GM18519 (cell line): ENCODE data around the gene CWC22.
"Not testable (repeated sequence)": the region's sequence is repeated elsewhere in the genome, so short reads cannot be mapped to it uniquely, and the experiment has no call there.

ENCODE experiments used
- ATAC-seq: cut with Tn5 transposase; IDR thresholded peaks from one replicate; pipeline ENCODE4 v1.9.1; 2021; ENCODE audit warnings: mild to moderate bottlenecking, moderate library complexity; ENCODE audit not compliant: unreplicated experiment, low FRiP score

CWC22 gene

DNA sequence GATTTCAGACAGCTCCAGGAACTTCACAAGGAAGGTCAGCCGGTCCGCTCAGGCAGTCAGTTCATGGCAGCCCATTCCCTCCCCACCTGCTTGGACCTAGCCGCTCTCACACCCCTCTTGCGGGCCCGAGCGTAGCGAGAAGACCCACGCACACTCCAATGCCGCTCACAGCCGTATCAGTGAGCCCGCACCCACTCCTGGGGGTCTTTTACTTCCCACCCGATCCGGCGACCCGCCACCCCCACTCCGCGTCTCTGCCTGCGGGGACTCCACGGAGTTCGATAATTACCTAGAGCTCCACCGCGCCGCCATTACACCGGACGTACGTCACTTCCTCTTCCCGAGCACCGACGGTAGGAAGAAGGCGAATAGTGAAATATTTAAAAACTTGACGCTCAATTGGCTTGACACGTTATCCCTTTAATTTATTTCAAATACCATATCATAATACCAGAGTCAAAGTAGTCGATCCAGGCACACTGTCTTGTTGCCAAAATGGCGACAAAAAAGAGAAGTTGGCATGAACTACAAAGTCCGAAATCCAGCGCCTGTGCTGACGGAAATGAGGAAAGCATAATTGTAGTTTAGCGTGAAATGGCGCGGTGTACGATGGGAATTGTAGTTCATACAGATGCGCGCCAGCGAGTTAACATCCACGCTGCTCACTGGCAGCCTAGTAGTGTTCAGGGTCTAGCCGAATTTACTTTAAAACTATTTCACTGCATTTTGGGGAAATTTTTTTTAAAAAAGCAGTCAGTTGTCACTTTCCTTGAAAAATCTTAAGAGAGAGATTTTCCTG lies at the start of gene CWC22:
Gene CWC22, minus strand, starts transcription at position 517 of the 799 bp plus-strand sequence. CDS start 13,956 bp downstream, outside the sequence.
- ATAC-seq = peak; percentile 97

DNA sequence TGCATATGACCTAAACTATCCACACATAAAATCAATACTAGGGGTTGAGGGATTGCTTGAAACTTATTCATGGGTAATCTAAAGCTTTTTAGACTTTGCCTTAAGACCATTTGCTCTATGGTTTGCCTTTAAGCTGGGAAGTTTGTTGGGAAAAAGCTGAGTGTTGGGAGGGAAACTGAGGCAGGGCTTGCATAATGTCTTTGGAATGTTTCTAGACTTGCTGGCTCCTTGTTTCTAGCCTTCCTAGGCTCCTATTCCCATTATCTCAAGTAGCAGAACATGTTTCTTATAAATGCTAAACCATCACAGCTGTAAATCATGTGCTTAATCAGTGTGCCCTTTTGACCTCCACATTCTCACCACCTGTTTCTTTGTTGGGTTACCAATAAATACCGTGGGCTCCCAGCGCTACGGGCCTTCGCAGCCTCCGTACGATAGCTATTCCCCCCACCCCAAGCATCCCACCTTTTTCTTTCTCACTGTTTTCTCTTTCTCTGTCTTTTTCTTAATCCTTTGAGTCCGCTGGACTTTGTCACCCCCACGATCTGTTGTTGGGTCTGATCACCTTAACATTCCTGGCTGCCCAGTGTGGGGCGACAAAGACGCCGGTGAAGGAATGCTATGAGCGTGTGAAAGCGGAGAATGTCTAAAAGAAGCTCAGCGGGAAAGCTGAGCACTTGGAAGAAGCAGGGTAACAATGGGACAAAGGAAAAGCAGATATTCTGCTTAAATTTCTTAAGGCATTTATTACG lies 49.4 kb upstream of the CWC22 start:
- ATAC-seq = no peak

DNA sequence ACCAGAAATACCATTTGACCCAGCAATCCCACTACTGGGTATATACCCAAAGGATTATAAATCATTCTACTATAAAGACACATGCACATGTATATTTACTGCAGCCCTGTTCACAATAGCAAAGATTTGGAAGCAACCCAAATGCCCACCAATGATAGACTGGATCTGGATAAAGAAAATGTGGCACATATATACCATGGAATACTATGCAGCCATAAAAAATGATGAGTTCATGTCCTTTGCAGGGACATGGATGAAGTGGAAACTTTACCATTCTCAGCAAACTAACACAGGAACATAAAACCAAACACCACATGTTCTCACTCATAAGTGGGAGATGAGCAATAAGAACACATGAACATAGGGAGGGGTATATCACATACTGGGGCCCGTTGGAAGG lies 47.5 kb upstream of the CWC22 start:
- not testable (repeated sequence) for ATAC-seq

DNA sequence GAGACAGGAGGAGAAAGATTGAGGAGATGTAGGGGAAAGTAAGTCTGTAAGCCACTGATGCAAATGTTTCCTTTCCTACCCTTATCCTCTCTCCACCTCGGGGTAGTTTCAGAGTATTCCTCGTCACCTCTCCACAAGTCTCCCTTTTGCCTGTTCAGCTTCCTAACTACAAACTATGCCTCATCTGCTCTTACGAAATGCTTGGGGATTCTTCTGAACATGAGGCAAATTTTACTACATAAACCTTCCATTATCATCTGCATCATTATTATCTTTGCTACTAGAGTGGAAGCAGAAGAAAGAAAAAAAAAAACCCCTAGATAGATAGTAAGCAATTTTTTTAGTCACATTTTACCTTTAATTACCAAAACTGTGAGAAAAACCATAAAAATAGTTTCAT lies 43.1 kb upstream of the CWC22 start:
- no peak for ATAC-seq

DNA sequence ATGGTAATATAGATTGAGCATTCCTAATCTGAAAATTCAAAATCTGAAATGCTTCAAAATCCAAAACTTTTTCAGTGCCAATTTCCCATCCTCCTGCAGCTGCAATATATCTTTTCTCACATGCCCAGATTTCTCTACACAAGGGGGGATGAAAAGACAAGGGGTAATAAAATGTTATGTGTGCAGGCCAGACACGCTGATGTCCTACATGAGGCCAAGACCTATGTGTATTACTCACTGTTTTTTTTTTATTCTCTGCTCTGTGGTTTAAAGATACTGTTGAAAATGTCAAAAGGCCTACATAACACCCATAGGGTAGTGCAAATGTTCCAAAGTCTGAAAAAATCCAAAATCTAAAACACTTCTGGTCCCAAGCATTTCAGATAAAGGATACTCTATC lies 41.2 kb upstream of the CWC22 start:
- no peak for ATAC-seq

DNA sequence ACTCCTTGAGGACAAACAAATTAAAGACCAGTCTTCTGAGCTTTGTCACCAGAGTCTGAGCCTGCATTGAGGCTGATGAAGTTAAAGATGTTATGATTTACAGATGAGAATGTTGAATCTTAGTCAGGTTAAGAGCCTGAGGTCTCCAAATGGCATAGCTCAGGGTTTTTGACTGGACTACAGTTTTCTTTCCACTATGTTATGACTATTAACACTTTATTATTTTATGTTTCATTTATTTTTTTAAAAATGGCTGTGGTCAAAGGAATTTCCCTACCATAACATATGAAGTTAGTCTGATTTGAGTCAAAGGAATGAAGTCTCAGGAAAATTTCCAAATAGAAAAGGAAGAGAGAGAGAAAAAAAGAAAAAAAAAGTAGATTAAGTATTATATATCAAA lies 39.7 kb upstream of the CWC22 start:
- ATAC-seq = no peak

DNA sequence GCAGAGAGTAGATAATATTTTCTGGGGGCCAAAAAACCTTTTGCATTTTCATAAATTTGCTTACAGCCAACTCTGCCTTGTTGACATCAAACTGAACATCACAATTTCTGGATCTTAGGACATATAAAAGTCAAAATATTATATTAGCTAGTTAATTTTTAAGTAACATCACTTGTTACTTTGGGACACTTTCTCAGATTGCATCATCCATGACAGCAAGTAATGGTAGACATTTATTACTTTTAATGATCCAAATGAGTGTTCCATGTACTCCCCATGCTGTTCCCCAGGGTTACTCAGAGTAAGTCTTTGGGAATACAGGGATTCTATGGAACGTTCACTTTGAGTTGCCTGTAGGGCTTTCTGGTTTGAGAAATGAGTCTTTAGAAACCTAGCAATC lies 39.1 kb upstream of the CWC22 start:
- ATAC-seq = no peak

DNA sequence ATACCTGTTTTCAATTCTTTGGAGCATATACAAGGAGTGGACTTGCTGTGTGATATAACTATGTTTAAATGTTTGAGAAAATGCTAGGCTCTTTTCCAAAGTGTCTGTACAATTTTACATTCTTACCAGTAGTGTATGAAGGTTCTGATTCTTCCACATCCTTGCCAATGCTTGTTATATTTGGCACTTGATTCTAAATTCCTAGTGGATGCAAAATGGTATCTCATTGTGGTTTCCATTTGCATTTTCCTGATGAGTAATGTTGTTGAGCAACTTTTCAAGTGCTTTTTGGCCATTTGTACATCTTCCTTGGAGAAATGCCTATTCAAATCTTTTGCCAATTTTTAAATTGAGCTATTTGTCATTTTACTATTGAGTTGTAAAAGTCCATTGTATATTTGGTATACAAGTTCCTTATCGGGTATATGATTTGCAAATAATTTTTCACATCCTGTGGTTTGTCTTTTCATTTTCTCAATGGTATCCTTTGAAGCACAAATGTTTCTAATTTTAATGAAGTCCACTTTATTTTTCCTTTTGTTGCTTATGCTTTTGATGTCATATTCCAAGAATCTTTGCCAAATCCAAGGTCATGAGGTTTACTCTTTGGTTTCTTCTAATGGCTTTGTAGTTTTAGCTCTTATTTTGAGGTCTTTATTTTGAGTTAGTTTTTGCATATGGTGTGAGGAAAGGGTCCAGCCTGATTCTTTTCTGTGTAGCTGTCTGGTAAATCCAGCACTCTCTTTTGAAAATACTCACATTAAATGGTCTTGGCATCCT lies 33.2 kb upstream of the CWC22 start:
- ATAC-seq = no peak

DNA sequence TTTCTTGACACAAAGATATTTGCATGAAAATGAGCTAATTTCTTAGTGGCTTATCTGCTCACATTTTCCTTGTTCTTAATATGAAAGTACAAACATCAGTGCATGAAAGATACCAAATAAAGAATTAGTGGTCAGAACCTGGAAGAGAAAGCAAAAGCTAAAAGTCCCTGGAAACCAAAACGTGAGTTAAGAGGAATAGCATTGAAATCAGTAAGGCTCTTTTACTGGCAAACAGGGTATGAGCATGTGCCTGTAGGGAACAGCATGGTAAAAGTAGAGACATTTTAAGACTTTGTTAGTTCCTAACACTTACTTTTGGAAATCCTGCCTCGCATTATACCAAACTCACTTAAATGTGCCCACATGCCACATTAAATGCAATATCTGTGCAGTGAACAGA lies 31.9 kb upstream of the CWC22 start:
- no peak for ATAC-seq

DNA sequence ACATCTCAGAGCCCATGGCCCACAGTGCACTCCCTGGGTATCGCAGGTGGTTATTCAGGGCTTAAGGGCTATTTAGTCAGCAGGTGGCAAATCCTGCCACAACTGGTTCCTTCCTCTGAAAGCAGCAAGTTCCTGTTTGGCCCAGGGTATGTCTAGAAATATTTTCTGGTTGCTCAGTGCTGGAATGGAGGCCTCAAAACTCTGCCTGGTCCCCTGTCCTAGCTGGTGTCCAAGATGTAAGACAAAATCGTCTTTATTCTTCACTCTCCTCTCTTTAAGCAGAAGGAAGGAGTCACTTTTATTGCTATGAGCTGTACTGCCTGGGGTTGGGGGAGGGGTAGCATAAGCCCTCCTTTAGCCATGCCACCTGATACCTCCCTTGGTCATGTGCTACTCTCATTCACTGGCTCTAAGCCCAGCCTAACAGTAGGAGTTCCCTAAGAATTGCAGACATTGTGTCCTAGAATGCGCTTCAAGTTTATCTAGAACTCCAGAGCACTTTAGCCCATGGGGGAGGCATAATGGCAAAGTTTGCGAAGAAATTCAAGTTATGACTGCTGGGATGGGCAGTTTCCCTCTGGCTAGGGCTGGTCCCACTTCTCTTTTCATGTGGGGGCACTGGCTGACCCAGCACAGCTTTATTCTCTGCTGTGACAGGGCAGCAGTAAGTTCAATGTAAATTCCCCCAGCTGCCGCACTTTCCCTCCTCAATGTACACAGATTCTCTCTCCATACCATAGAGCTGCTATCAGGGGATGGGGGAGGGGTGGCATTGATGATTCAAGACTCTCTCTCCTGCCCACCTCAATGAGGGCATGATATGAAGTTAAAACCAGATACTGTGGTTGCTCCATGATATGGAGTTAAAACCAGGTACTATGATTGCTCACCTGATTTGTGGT lies 27.1 kb upstream of the CWC22 start:
- no peak for ATAC-seq

DNA sequence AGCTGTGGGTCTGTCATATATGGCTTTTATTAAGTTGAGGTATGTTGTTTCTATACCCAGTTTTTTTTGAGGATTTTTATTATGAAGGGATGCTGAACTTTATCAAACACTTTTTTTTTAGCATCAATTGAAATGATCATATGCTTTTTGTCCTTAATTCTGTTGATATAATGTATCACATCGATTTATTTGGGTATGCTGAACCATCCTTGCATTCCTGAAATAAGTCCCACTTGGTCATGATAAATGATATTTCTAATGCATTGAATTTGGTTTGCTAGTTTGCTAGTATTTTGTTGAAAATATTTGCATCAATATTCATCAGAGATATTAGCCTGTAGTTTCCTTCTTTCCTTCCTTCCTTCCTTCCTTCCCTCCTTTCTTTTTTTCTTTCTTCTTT lies 22.5 kb upstream of the CWC22 start:
- ATAC-seq = no peak

DNA sequence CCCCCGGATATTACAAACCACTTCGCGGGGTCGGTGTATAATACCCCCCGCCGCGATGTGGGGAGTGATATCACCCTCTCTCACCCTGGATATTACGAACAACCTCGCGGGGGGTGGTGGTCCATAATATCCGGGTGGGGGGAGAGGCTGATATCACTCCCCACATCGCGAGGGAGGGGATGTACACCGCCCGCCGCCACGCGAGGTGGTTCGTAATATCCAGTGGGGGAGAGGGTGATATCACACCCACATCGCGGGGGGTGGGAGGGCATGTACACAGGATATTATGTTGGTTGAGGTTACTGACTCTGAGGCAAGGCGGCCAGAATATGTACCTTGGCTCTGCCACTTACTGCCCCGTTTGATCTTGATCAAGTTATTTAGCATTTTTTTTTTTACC lies 14.8 kb upstream of the CWC22 start:
- no peak for ATAC-seq

DNA sequence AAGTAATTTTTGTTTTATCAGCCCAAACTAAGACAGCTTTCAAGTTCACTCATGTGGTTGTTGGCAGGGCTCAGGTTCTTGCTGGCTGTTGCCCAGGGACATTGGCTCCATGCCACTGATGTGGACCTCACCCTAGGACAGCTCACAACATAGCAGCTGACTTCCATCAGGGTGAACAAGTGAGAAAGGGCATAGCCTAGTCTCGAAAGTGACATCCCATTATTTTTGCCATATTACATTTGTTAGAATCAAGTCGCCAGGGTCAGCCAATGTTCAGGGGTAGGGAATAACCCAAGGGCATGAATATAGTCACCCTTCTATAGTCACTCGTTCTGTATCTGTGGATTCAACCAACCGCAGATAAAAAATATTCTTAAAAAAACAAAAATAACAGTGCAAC lies 10.7 kb upstream of the CWC22 start:
- ATAC-seq = no peak

DNA sequence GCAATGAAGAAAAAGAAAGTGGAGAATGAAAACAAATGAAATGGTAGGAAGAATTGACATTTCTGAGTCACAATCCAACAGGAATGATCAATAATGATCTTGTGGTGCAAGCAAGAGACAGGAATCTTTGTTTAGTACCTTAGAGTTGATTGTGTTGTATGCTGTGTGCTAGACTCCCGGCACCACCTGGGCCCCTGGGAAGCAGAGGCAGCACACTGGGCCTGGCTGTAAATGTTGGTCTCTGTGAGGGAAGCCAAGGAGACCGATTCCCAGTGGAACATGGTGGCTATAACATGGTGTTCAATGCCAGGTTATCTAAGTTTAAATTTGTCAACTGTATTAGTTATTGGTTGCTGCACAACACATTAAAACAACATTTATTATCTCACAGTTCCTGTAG lies 9.8 kb upstream of the CWC22 start:
- no peak for ATAC-seq

DNA sequence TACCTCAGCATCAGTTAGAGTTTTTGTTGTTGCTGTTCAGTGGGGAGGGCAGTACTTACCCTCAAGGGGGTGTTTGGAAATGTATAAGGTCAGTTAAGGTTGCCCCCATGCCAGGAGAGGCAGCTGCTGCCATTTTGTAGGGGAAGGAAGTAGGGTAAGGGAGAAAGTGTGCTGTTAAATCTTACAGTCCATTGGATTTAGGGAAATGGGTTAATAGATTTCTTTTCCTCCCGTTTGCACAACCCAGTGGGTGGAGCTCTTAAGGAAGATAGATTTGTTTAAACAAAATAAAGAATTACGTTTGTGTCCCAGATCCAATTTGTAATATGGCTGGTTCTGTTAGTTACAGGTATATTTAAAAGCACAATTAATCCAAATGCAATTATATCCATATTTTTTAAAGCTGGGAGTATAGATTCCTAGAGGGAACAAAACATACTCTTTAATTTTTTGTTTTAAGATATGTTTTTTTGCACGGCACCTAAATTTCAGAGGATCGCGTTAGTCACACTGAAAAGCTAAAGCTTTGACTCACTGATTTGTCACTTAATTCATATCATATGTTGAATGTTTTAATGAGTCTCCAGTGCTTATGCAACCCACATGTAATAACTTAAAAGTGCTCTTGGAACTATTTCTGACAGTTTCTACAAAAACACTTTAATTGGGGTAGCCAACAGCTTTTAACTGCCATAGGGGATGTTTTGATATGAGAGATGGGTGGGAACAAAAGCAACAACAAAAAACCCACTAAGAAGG lies 9.0 kb upstream of the CWC22 start:
- ATAC-seq = no peak

DNA sequence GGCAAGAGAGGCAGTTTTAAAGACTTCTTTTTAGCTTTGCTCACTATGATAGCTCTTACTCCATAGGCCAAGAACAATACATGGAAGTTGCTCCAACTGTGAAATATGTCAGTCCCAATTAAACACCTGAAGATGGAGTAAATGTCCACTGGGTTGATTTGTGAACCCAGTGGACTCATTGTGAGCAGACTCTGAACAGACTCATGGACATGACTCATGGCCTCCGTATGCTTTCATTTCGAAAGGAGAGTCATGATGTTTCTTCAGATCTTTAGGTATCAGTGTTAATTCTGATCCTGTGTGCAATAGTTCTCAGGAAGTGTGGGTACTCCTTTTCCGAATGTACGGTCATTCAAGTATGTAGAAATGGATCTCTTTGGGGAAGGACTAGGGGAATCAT lies 5.4 kb upstream of the CWC22 start:
- ATAC-seq = no peak

DNA sequence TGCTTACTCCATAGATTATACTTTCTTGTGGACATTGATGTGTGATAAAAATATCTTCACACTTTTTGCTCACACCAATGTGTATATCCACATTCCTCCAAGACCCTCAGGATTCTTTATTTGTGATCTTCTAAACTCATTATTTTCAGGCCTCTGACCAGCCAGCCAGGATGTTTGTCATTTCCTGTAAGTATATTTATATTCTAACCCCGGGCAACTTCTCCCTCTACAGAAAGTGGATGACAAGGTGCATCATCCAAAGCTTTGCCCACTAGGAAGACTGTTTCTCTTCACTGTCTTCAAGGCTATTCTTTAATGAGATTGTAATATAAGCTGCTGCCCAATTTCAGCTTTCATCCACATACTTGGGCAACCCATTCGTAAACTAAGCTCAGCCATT lies 3.6 kb upstream of the CWC22 start:
- ATAC-seq = no peak

DNA sequence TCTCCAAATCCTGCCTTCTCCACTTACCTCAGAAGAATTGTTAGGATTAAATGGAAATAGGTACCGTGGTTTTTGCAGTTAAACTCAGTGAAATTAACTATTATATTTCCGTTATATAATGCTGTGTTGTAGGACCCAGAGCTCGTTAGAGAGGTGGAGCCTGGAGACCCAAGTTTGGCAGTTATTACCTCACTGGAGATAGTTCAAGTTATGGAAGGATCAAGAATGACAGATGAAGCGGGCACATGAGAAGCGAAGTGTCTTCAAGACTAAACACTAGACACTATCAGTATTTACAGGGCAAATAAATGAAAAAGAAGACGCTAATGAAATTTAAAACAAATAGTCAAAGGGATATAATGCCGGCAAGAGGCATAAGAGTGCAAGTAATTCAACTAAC lies 866 bp downstream of the CWC22 start:
- ATAC-seq = no peak

DNA sequence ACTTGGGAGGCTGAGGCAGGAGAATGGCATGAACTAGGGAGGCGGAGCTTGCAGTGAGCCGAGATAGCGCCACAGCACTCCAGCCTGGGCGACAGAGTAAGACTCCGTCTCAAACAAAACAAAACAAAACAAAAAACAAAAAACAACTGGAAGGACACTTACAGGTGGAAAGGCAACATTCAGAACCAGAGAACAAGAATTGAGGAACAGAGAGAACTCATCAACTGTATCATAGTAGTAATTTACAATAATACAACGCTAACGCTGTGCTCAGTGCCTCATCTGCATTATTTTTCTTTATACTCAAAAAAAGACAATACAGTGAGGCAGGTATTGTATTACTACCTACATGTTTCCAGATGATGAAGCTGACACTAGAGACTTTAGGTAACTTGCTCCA lies 1.6 kb downstream of the CWC22 start:
- ATAC-seq = not testable (repeated sequence)

DNA sequence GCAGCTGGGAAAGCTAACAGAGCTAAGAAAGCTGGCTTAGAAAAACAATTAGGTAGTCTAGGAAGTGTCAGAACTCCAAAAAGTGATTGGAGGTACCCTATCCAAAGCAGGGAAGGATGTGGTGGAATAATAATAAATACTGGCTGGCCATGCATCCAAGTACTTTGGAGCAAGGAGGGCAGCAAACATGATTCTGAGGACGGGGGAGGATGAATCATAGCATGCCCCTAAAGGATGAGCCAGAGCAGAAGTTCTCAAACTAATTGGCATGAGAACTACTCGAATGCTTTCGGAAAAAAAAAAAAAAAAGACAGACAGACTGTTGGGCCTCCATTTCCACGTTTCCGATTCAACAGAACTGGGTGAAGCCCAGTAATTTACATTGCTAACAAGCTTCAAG lies 2.4 kb downstream of the CWC22 start:
- ATAC-seq = no peak
